ENCODE results near the gene PPFIBP1. TPM values are rescaled to one million over a fixed set of nuclear protein-coding genes. Genes with fewer than 3 reads are reported as not detected.

PPFIBP1 gene
- polyA plus RNA-seq, 1 donor (not counting 4 experiments of a cell fraction or from before 2014, with no cell fraction given), result 83.5 TPM

DNA sequence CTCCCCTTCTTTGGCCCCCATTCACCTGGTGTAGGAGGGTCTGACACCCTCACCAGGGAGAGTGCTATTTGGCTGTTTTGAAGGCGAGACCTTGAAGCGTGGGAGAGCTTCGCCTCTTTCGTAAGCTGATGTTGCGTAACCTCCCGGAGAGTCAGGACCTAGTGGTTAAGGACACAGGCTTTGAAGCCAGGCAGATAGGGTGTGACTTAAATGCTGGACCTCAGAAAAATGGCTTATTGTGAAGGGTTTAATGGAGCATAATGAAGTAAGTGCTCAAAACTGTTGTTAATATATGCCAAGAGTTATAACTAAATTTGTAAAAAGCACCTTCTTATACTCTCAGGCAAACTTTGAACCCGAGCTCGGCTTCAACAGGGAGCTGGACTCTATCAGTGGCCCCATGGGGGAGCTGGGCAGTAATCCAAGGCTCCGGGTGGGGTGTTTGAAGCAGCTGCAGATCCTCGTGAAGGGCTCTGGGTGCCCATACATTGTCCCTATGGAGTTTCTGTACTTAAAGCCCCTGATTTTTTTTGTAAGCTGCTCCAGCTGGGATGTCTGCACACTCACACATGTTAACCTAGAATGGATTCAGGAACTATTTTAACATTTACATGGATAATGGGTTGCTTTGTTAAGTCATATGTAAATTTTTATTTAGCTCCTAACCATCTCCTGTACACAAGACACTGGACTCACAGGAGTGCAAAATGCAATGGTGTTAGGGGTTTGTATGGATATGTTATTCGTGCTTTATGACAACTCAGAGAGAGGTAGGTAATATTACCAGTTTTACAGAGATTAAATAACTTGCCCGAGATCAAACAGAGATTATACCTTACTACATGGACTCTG is 26.0 kb downstream of the PPFIBP1 start:
- peak; percentile 70 for FAIRE-seq
- Histone ChIP-seq H3K27ac (ENCODE audit: control insufficient read depth, insufficient read depth, low read length) (peak overlapping the region; percentile 94), H3K79me2 (ENCODE audit: control insufficient read depth, insufficient read depth, low read length) (peaks cover 88% of the 10 kb centered on the region), H3K27me3 (ENCODE audit: control insufficient read depth, extremely low read depth, insufficient read depth, low read length) (no peaks in the 10 kb centered on the region), H3K9me1 (ENCODE audit: control insufficient read depth, extremely low read depth, insufficient read depth, low read length) (peaks cover 2% of the 10 kb centered on the region), H3K4me2 (ENCODE audit: control insufficient read depth, extremely low read depth, insufficient read depth, low read depth, low read length) (peak overlapping the region; percentile 93), H3K9me3 (ENCODE audit: control insufficient read depth, low read depth, low read length) (no peaks in the 10 kb centered on the region), H3K4me3 (ENCODE audit: control insufficient read depth in 2 of 3, extremely low read depth in 1 of 3, insufficient read depth in 2 of 3, low read depth in 1 of 3, low read length in 3 of 3) (peak overlapping the region; percentile 7 to 40 (median 25)), H3K4me1 (ENCODE audit: control insufficient read depth, extremely low read depth, insufficient read depth, low read length) (peaks cover 81% of the 10 kb centered on the region), H2AFZ (ENCODE audit: control insufficient read depth, low read length) (no peak overlapping the region), H4K20me1 (ENCODE audit: control insufficient read depth, extremely low read depth, insufficient read depth, low read length) (no peaks in the 10 kb centered on the region), H3K9ac (ENCODE audit: control insufficient read depth, extremely low read depth, insufficient read depth, low read length) (peak overlapping the region; percentile 69), H3K36me3 (ENCODE audit: control insufficient read depth in 2 of 2, extremely low read depth in 1 of 2, insufficient read depth in 2 of 2, low read length in 2 of 2) (peaks cover 0 to 5% of the 10 kb centered on the region in 2 experiments)
- dilution Hi-C loops (cut with MboI; ENCODE audit: extremely low pct_ligation_motif_present, low sequenced_read_pairs), result no loop called here
- TF ChIP-seq, protein P1, sequence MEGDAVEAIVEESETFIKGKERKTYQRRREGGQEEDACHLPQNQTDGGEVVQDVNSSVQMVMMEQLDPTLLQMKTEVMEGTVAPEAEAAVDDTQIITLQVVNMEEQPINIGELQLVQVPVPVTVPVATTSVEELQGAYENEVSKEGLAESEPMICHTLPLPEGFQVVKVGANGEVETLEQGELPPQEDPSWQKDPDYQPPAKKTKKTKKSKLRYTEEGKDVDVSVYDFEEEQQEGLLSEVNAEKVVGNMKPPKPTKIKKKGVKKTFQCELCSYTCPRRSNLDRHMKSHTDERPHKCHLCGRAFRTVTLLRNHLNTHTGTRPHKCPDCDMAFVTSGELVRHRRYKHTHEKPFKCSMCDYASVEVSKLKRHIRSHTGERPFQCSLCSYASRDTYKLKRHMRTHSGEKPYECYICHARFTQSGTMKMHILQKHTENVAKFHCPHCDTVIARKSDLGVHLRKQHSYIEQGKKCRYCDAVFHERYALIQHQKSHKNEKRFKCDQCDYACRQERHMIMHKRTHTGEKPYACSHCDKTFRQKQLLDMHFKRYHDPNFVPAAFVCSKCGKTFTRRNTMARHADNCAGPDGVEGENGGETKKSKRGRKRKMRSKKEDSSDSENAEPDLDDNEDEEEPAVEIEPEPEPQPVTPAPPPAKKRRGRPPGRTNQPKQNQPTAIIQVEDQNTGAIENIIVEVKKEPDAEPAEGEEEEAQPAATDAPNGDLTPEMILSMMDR (optimal IDR thresholded peaks at IDR 0.05 in 1 of 3, IDR thresholded peaks at IDR 0.05 in 1 of 3, conservative IDR thresholded peaks at IDR 0.05 in 1 of 3; ENCODE audit: extremely low read depth in 1 of 3, insufficient read depth in 2 of 3, low read length in 3 of 3), result no peak
- no peak for TF ChIP-seq EZH2 (IDR thresholded peaks at IDR 0.05; ENCODE audit: low read length)
- DNase-seq (ENCODE audit: low read depth, low spot score), result no peak

DNA sequence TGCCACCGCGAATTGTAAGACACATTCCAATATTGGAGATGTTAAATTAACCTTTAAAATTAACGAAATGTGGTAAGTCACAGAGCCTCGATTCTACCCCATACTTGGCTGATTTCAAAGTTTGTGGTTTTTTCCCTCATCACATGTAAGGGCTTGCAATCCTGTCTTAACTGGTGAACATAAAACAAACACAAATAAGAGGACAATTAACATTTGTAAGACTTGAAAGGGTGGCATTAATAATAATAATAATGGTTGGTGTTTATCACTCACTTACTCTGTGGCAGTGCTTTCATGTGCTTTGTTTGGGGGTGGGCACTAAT is 26.6 kb downstream of the PPFIBP1 start:
- H3K4me2 ChIP-seq (ENCODE audit: control insufficient read depth, extremely low read depth, insufficient read depth, low read depth, low read length), result peak overlapping the region; percentile 93
- H3K9me3 ChIP-seq (ENCODE audit: control insufficient read depth, low read depth, low read length), result no peaks in the 10 kb centered on the region
- H2AFZ ChIP-seq (ENCODE audit: control insufficient read depth, low read length), result no peak overlapping the region
- peak; percentile 69 for FAIRE-seq
- H3K27ac ChIP-seq (ENCODE audit: control insufficient read depth, insufficient read depth, low read length), result peak overlapping the region; percentile 94
- TF ChIP-seq, protein P1 (optimal IDR thresholded peaks at IDR 0.05 in 1 of 3, IDR thresholded peaks at IDR 0.05 in 1 of 3, conservative IDR thresholded peaks at IDR 0.05 in 1 of 3; ENCODE audit: extremely low read depth in 1 of 3, insufficient read depth in 2 of 3, low read length in 3 of 3), result no peak
- no peak for TF ChIP-seq EZH2 (IDR thresholded peaks at IDR 0.05; ENCODE audit: low read length)
- no peak for DNase-seq (ENCODE audit: low read depth, low spot score)
- H3K36me3 ChIP-seq (ENCODE audit: control insufficient read depth in 2 of 2, extremely low read depth in 1 of 2, insufficient read depth in 2 of 2, low read length in 2 of 2), result peaks cover 0 to 5% of the 10 kb centered on the region in 2 experiments
- dilution Hi-C loops (cut with MboI; ENCODE audit: extremely low pct_ligation_motif_present, low sequenced_read_pairs), result no loop called here
- H3K9me1 ChIP-seq (ENCODE audit: control insufficient read depth, extremely low read depth, insufficient read depth, low read length), result peaks cover 2% of the 10 kb centered on the region
- peak overlapping the region in 2 of 3 experiments; percentile 25 to 40 for H3K4me3 ChIP-seq (ENCODE audit: control insufficient read depth in 2 of 3, extremely low read depth in 1 of 3, insufficient read depth in 2 of 3, low read depth in 1 of 3, low read length in 3 of 3)
- H3K9ac ChIP-seq (ENCODE audit: control insufficient read depth, extremely low read depth, insufficient read depth, low read length), result peak overlapping the region; percentile 69
- peaks cover 82% of the 10 kb centered on the region for H3K4me1 ChIP-seq (ENCODE audit: control insufficient read depth, extremely low read depth, insufficient read depth, low read length)
- H3K27me3 ChIP-seq (ENCODE audit: control insufficient read depth, extremely low read depth, insufficient read depth, low read length), result no peaks in the 10 kb centered on the region
- peaks cover 88% of the 10 kb centered on the region for H3K79me2 ChIP-seq (ENCODE audit: control insufficient read depth, insufficient read depth, low read length)
- no peaks in the 10 kb centered on the region for H4K20me1 ChIP-seq (ENCODE audit: control insufficient read depth, extremely low read depth, insufficient read depth, low read length)
